Neutrophil (primary cell): ENCODE data around the gene UGT3A1.

Experiments
- H3K27ac ChIP-seq: fragments of 200-600 bp; sonication (generic); 2 replicates; pipeline ENCODE4 v1.5.1; 2016; ENCODE audit warnings: mild to moderate bottlenecking, moderate library complexity
- H3K27me3 ChIP-seq: fragments of 200-600 bp; sonication (generic); 2 replicates; pipeline ENCODE4 v1.6.0; 2016; ENCODE audit warnings: mild to moderate bottlenecking
- H3K36me3 ChIP-seq: fragments of 200-600 bp; sonication (generic); 2 replicates; pipeline ENCODE4 v1.5.1; 2017
- H3K4me1 ChIP-seq, 2 experiments: fragments of 200-600 bp in 1 of 2; sonication (generic) in 1 of 2; 1 replicate in 1 of 2; 2 replicates in 1 of 2; pipeline versions ENCODE4 v1.5.1 to v1.6.1; 2013 to 2016; ENCODE audit warnings: low read depth in 1 of 2, low read length in 1 of 2, mild to moderate bottlenecking in 1 of 2, moderate library complexity in 1 of 2; ENCODE audit not compliant: control insufficient read depth in 1 of 2, insufficient read depth in 1 of 2
- H3K4me3 ChIP-seq, 2 experiments: fragments of 200-600 bp in 1 of 2; sonication (generic) in 1 of 2; 1 replicate in 1 of 2; 2 replicates in 1 of 2; pipeline ENCODE4 v1.5.1; 2013 to 2016; ENCODE audit warnings: low read depth in 1 of 2, low read length in 1 of 2, mild to moderate bottlenecking in 1 of 2, moderate library complexity in 1 of 2
- H3K9me3 ChIP-seq: fragments of 200-600 bp; sonication (generic); 2 replicates; pipeline ENCODE4 v1.5.1; 2016
- TF ChIP-seq, protein P1 (sequence below): fragments of 200-600 bp; sonication (generic); IDR thresholded peaks from 2 replicates; pipeline ENCODE4 v1.5.1; 2016; ENCODE audit warnings: antibody characterized with exemption

UGT3A1 gene

DNA sequence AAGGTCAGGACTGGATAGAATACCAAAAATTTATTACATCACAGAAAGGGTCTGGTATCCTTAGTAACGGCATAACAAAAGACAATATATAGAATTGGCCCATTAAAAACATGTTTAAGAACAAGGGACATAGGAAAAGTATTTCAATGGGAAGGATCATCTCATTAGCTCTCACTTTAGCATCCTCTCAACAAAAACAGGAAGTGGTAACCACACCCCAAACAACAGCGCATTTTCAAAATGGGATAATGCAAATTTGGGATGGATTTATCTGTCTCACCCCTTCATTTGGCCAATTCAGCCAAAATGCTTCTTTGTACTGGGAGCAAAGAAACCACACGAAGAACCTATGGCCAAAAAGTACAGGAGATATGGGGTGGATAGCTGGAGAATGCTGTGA lies 9.8 kb upstream of the UGT3A1 start:
- Histone ChIP-seq H3K4me1 (no peaks in the 10 kb centered on the region), H3K27me3 (no peaks in the 10 kb centered on the region), H3K36me3 (no peaks in the 10 kb centered on the region), H3K9me3 (no peaks in the 10 kb centered on the region), H3K27ac (no peak overlapping the region), H3K4me3 (no peak overlapping the region)
- TF ChIP-seq, protein P1, sequence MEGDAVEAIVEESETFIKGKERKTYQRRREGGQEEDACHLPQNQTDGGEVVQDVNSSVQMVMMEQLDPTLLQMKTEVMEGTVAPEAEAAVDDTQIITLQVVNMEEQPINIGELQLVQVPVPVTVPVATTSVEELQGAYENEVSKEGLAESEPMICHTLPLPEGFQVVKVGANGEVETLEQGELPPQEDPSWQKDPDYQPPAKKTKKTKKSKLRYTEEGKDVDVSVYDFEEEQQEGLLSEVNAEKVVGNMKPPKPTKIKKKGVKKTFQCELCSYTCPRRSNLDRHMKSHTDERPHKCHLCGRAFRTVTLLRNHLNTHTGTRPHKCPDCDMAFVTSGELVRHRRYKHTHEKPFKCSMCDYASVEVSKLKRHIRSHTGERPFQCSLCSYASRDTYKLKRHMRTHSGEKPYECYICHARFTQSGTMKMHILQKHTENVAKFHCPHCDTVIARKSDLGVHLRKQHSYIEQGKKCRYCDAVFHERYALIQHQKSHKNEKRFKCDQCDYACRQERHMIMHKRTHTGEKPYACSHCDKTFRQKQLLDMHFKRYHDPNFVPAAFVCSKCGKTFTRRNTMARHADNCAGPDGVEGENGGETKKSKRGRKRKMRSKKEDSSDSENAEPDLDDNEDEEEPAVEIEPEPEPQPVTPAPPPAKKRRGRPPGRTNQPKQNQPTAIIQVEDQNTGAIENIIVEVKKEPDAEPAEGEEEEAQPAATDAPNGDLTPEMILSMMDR: no peak

DNA sequence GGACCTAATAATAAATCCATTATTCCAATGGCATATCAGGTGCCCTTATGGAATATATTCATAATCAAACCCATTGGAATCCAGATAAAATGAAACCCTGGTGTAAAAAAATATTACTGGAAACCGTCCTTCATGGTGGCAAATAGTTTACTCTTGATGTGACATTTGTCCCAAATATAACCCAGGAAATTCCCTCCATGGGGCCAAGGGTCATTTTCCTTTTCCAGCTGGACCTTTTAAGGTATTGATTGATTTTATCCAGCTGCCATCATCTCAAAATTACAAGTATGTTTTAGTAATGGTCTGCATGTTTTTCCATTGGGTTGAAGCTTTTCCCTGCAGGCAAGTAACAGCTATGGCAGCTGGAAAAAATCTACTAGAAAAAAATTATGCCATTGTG lies 8.4 kb upstream of the UGT3A1 start:
- Histone ChIP-seq H3K36me3 (no peaks in the 10 kb centered on the region), H3K9me3 (no peaks in the 10 kb centered on the region)

DNA sequence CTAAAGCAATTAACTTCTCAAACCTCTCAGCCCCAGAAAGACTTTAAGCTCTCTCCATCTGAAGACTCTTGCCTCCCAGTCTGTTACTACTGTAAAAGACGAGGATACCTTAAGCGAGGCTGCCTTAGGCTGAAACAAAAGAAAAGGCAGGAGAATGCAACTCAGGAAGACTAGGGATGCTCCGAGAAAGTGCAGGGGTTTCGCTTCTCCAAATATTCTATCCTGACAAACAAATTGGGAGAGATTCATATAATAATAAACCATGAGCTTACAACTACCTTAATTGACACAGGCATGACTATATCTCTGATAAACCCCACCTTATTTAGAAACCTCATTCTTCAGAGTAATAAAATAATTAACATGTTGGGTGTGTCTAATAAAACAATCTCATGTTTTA lies 4.9 kb upstream of the UGT3A1 start:
- Histone ChIP-seq H3K27me3 (peaks cover 18% of the 10 kb centered on the region), H3K9me3 (no peaks in the 10 kb centered on the region), H3K4me3 (no peak overlapping the region), H3K36me3 (no peaks in the 10 kb centered on the region), H3K4me1 (no peaks in the 10 kb centered on the region), H3K27ac (no peak overlapping the region)
- TF ChIP-seq, protein P1: no peak

More for the DNA sequence above, 8.4 kb upstream of the UGT3A1 start:
- Histone ChIP-seq H3K27me3 (no peaks in the 10 kb centered on the region), H3K27ac (no peak overlapping the region), H3K4me1 (no peaks in the 10 kb centered on the region), H3K4me3 (no peak overlapping the region)
- TF ChIP-seq, protein P1: no peak

DNA sequence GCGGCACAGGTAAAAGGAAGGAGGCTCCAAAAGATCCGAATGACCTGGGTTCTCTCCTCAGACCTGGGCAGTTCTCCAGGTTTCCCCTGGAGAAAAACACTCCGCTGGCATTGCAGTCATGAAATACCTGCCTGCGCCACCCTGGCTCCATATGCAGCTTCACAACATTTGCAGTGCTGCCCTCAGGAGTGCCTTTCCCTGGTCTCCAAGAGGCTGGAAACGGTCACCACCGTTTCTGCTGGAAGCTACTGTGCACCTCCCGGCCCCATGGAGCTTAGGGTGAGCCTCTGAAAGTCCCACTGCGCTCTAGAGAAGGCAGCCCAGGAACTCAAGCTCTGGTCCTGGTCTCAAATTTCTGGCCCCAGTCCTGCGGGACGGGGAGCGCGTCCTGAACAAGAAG lies 670 bp downstream of the UGT3A1 start:
- no peaks in the 10 kb centered on the region for H3K4me1 ChIP-seq

DNA sequence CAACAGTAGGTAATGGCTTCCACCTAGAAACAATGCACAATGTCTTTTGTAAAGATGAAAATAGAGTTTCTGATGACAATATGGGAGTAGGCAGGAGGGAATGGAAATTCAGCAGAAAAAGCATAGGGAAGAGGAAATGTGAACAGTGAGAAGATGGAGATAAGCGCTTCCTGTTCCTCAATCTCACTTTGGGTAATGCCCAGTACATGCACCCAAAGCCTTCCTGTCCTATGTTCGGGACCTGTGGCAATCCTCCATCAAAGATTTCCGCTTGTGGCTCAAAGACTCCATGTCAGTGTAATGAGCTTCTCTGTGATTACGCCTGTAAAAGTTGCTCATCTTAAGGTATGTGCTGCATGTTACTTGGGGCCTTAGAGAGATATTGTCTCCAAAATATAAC lies 2.7 kb downstream of the UGT3A1 start:
- H3K36me3 ChIP-seq: no peaks in the 10 kb centered on the region
- H3K27me3 ChIP-seq: peaks cover 25% of the 10 kb centered on the region
- no peak overlapping the region for H3K4me3 ChIP-seq
- no peaks in the 10 kb centered on the region for H3K9me3 ChIP-seq
- H3K4me1 ChIP-seq: no peaks in the 10 kb centered on the region
- no peak overlapping the region for H3K27ac ChIP-seq
- TF ChIP-seq, protein P1: no peak

More for the DNA sequence above, 670 bp downstream of the UGT3A1 start:
- H3K4me3 ChIP-seq: no peak overlapping the region
- H3K9me3 ChIP-seq: no peaks in the 10 kb centered on the region
- no peaks in the 10 kb centered on the region for H3K36me3 ChIP-seq
- TF ChIP-seq, protein P1: no peak
- no peak overlapping the region for H3K27ac ChIP-seq
- H3K27me3 ChIP-seq: peaks cover 25% of the 10 kb centered on the region

DNA sequence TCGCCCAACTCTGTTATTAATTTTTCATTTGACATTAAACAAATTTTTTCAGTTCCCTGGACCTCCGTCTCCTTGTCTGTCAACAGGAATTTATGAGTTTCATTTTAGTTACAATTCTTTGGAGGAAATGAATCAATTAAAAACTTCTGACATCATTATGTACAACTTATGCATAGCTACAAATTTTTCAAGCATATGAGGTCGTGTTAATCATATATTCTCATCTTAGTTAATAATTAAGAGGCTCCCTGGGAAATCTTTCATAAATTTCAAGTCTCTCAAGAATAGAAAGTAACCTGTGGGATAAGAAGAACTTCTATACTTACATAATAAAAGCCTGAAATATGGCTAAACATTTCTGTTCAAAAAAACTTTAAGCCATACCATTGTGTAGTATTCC lies 3.4 kb downstream of the UGT3A1 start:
- Histone ChIP-seq H3K36me3 (no peaks in the 10 kb centered on the region), H3K27ac (no peak overlapping the region), H3K4me1 (no peaks in the 10 kb centered on the region), H3K9me3 (no peaks in the 10 kb centered on the region), H3K4me3 (no peak overlapping the region), H3K27me3 (peaks cover 23% of the 10 kb centered on the region)
- TF ChIP-seq, protein P1: no peak
